Astrocyte (in vitro differentiated cells and primary cell): ENCODE measurements around the gene TAF4.

ENCODE experiments used
- EZH2 ChIP-seq: IDR thresholded peaks from 2 replicates; pipeline ENCODE4 v1.6.1; 2012; ENCODE audit warnings: mild to moderate bottlenecking, low read length, inconsistent platforms; ENCODE audit not compliant: insufficient read depth
- TF ChIP-seq, protein P1 (sequence below): IDR thresholded peaks from 2 replicates; pipeline ENCODE4 v1.5.1; 2011; ENCODE audit warnings: low read depth, mild to moderate bottlenecking, inconsistent platforms, low read length, moderate library complexity; ENCODE audit not compliant: insufficient read depth

DNA sequence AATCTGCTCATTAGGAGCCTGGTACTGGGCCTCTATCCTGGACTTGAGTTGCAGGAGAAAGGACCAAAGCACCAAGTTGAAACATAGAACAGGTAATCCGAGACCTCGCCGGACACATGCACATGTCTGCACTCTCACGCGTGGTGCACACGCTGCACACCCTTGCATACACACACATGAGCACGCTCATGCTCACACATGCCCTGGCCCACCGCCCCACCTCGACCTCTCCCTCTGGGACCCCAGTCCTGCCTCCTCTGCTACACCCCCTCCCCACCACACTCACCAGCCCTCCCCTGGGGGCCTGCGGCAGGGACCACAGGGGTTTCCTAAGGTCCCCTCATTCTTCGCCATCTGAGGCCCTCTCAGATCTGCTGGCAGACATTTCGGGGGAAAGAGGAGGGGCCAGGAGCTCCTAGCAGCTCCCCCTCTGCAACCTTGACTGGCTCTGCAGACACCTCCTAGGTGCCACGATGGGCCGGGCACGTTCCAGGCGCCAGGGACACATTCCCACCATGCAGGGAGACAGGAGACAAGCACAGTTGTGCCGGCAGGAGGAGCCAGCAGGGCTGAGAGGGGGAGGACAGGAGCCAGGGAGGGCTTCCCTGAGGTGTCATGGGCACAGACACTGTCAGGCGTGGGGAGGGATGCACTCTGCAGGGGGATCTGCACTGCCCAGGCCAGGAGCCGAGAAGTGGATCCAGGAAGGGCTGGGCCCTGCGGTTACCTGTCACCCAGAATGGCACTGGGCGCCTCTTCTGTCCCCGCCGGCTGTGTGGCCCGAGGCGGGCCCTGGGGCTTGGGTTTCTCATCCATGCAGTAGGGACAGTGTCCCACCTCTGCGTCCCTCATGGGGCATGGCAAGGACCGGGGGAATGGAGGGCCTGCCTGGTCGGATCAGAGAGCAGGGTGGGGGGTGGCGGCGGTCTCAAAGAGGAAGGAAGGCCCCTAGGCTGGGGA is 31.0 kb upstream of the TAF4 start:
- no peak for TF ChIP-seq EZH2
- TF ChIP-seq, protein P1, sequence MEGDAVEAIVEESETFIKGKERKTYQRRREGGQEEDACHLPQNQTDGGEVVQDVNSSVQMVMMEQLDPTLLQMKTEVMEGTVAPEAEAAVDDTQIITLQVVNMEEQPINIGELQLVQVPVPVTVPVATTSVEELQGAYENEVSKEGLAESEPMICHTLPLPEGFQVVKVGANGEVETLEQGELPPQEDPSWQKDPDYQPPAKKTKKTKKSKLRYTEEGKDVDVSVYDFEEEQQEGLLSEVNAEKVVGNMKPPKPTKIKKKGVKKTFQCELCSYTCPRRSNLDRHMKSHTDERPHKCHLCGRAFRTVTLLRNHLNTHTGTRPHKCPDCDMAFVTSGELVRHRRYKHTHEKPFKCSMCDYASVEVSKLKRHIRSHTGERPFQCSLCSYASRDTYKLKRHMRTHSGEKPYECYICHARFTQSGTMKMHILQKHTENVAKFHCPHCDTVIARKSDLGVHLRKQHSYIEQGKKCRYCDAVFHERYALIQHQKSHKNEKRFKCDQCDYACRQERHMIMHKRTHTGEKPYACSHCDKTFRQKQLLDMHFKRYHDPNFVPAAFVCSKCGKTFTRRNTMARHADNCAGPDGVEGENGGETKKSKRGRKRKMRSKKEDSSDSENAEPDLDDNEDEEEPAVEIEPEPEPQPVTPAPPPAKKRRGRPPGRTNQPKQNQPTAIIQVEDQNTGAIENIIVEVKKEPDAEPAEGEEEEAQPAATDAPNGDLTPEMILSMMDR: no peak
